GM12878 (cell line): ENCODE data around the gene ZNF581. TPM values are rescaled to one million over a fixed set of nuclear protein-coding genes. Genes with fewer than 3 reads are reported as not detected.

Experiments
- ATAC-seq: fragments of 200-7000 bp; cut with Tn5 transposase; 3 replicates; pipeline ENCODE4 v1.9.1; 2020; ENCODE audit warnings: mild to moderate bottlenecking, moderate library complexity
- BruUV-seq: library from RNA; stranded (reverse); fragments of 400-500 nt; replicated peaks from 2 replicates; lab custom pipeline; 2021; lab: Mats Ljungman, UMichigan
- CTCF ChIA-PET: fragments of 300-600 bp; sonication (Branson Sonifier 250); formaldehyde crosslinking; extraction: SDS; loops from one replicate; lab custom pipeline; 2021; ENCODE audit warnings: inconsistent platforms; lab: Yijun Ruan, JAX
- POLR2A ChIA-PET: fragments of 350-600 bp; formaldehyde crosslinking; extraction: SDS; loops from one replicate; lab custom pipeline; 2021; ENCODE audit warnings: inconsistent platforms; lab: Charles Lee
- RAD21 ChIA-PET: fragments of 300-600 bp; sonication (Branson Sonifier 250); formaldehyde crosslinking; loops from one replicate; lab custom pipeline; 2023; ENCODE audit warnings: antibody characterized with exemption; ENCODE audit not compliant: unreplicated experiment; lab: Charles Lee
- SMC1A ChIA-PET: fragments of 300-600 bp; sonication (Branson Sonifier 250); formaldehyde crosslinking; loops from one replicate; lab custom pipeline; 2023; ENCODE audit not compliant: unreplicated experiment, uncharacterized antibody; lab: Charles Lee
- DNase-seq: peaks from one replicate; pipeline ENCODE4 v3.0.0-alpha.2; 2011; ENCODE audit warnings: low read depth, low spot score
- FAIRE-seq: peaks from 3 replicates; lab custom pipeline; 2011; peaks lifted over from hg19 to GRCh38; lab: Jason Lieb, UNC
- H2AFZ ChIP-seq: 2 replicates; pipeline ENCODE4 v1.6.0; 2011; ENCODE audit warnings: low read depth, low read length, control low read depth; ENCODE audit not compliant: control insufficient read depth
- H3K27ac ChIP-seq: 2 replicates; pipeline ENCODE4 v1.5.1; 2011; ENCODE audit warnings: control low read depth; ENCODE audit not compliant: control insufficient read depth, insufficient read depth
- H3K27me3 ChIP-seq, 2 experiments: replicated peaks in 1 of 2; 2 replicates each; pipeline versions ENCODE4 v1.6.0 to v1.6.1; 2011; ENCODE audit warnings: low read length in 1 of 2; ENCODE audit not compliant: control insufficient read depth in 2 of 2, insufficient read depth in 2 of 2
- H3K36me3 ChIP-seq, 2 experiments: 2 replicates each; pipeline ENCODE4 v1.5.1; 2011; ENCODE audit warnings: low read length in 1 of 2; ENCODE audit not compliant: control insufficient read depth in 2 of 2, insufficient read depth in 2 of 2
- H3K4me1 ChIP-seq: 2 replicates; pipeline ENCODE4 v1.6.1; 2011; ENCODE audit warnings: mild to moderate bottlenecking, low read length, moderate library complexity, mixed read lengths; ENCODE audit not compliant: control insufficient read depth, insufficient read depth
- H3K4me2 ChIP-seq: 2 replicates; pipeline ENCODE4 v1.6.0; 2011; ENCODE audit warnings: control low read depth; ENCODE audit not compliant: control insufficient read depth, insufficient read depth
- H3K4me3 ChIP-seq: fragments of 200-600 bp; sonication (generic); 2 replicates; pipeline ENCODE4 v1.5.1; 2016
- H3K79me2 ChIP-seq: 2 replicates; pipeline ENCODE4 v1.6.0; 2011; ENCODE audit warnings: low read length; ENCODE audit not compliant: control insufficient read depth, insufficient read depth
- H3K9ac ChIP-seq: 2 replicates; pipeline ENCODE4 v1.8.0; 2011; ENCODE audit warnings: low read length, control low read depth, mixed read lengths; ENCODE audit not compliant: control insufficient read depth, insufficient read depth
- H3K9me3 ChIP-seq: replicated peaks from 3 replicates; pipeline ENCODE4 v1.5.1; 2011; ENCODE audit warnings: mild to moderate bottlenecking, low read length; ENCODE audit not compliant: control insufficient read depth, insufficient read depth
- H4K20me1 ChIP-seq: 2 replicates; pipeline ENCODE4 v1.6.0; 2011; ENCODE audit not compliant: control insufficient read depth, insufficient read depth
- E4F1 ChIP-seq: fragments of 450-650 bp; IDR thresholded peaks from 2 replicates; pipeline ENCODE4 v1.6.1; 2018; ENCODE audit warnings: borderline replicate concordance, mild to moderate bottlenecking; ENCODE audit not compliant: partially characterized antibody
- FOS ChIP-seq: IDR thresholded peaks from 3 replicates; pipeline ENCODE4 v1.6.1; 2011; ENCODE audit warnings: borderline replicate concordance; ENCODE audit not compliant: insufficient read length; ENCODE audit errors: extremely low read depth
- POLR2A ChIP-seq: IDR thresholded peaks from 2 replicates; pipeline ENCODE4 v1.6.1; 2011; ENCODE audit warnings: low read depth, mild to moderate bottlenecking, low read length
- ZZZ3 ChIP-seq: IDR thresholded peaks from 2 replicates; pipeline ENCODE4 v1.6.1; 2011; ENCODE audit warnings: low read depth; ENCODE audit not compliant: control insufficient read depth, insufficient read length
- WGBS: methylation state at CpG from one replicate; pipeline ENCODE4 v1.1.6; 2016; ENCODE audit warnings: low lambda C conversion rate; ENCODE audit not compliant: insufficient replicate concordance, insufficient coverage; ENCODE audit errors: missing lambda C conversion rate; 5-methylcytosine and 5-hydroxymethylcytosine counted together
- in situ Hi-C: fragments of 300-500 bp; cut with MboI; formaldehyde crosslinking; loops from 9 replicates; pipeline ENCODE4 v1.14.3; 2018; ENCODE audit warnings: mixed read lengths
- intact Hi-C: fragments of 100-400 bp; cut with micrococcal nuclease; formaldehyde crosslinking; loops from one replicate; pipeline ENCODE4 v1.14.2; 2022; ENCODE audit not compliant: unreplicated experiment
- polyA plus RNA-seq, 11 experiments: library from polyadenylated mRNA; depleted of rRNA in 4 of 11; unstranded in 6 of 11; stranded (reverse) in 5 of 11; fragments of >200 nt; fragmentation: Nextera tagmentation in 4 of 11; fragmentation: Illumina TruSeq in 1 of 11; extraction: Ambion mirVana in 4 of 11; extraction: Trizol in 1 of 11; gene quantifications; 1 replicate in 1 of 11; 2 replicates in 10 of 11; pipeline versions ENCODE4 v1.2.1 to v1.2.3, GENCODE V29; 2011 to 2016; ENCODE audit warnings: inconsistent platforms in 2 of 11, missing spikeins in 2 of 11, low read depth in 1 of 11
- total RNA-seq, 4 experiments: library from RNA; depleted of rRNA in 3 of 4; stranded (reverse); fragments of >200 nt in 3 of 4; fragmentation: Illumina TruSeq in 1 of 4; extraction: Trizol in 1 of 4; gene quantifications; 2 replicates each; pipeline versions ENCODE4 v1.2.1 to v1.2.3, GENCODE V29; 2013 to 2021

Gene ZNF581
- total and polyA plus RNA-seq, 10 of the 15 experiments (the other 5 are each of a cell fraction or from before 2014, with no cell fraction given), result 4.7 to 45.4 (median 22.2) TPM

DNA sequence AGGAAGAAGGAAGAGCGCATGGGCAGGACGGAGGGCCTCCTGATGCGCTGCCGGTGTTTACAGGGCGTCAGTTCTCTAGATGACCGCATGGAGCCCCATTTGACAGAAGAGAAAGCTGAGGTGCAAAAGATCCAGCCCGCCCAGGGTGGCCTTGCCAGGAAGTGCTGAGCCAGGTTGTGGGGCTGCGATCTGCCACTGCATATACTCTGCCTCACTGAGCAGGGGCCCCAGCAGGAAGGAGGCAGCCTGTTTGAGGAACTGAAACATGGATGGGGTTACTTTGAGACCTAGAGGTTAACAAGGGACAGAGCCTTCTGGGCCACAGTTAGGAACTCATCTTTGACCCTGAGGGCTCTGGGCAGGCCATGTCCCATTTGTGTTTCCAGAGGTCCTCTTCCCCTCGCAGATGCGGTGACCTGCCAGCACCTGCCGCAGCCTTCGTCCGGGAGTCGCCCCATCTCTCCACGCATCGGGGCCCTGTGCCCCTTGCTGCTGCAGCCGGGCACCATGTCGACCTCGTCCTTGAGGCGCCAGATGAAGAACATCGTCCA lies 34.7 kb downstream of the ZNF581 start (continued):
- TF ChIP-seq E4F1 (peak; percentile 38), FOS (no peak)
- TF ChIP-seq, all 136 proteins: peak for 63

- peaks cover 7% of the 10 kb centered on the region for H4K20me1 ChIP-seq
- peaks cover 67% of the 10 kb centered on the region for H3K79me2 ChIP-seq
- intact Hi-C loops (loop anchor here (2.0 to 5.0 kb wide), 3 partner anchors 25 to 653 kb away; partner anchors contain the start of genes U2AF2, ZNF580 and ZNF581), in situ Hi-C loops (loop anchor here (5.0 kb wide), 1 partner anchor 128 kb away; no protein-coding TSS in a partner anchor)
- ChIA-PET POLR2A (no interaction called here), RAD21 (no interaction called here), CTCF (no interaction called here), SMC1A (no interaction called here)
- DNase-seq (no peak), ATAC-seq (no peak), FAIRE-seq (no peak)
- H3K4me1 ChIP-seq, result peaks cover 29% of the 10 kb centered on the region
- peak overlapping the region; percentile 20; the same call in 1 of the 2 replicates for H3K9ac ChIP-seq
- H3K36me3 ChIP-seq, result peaks cover 18 to 19% of the 10 kb centered on the region in 2 experiments
- no peak overlapping the region for H3K4me3 ChIP-seq
- 70% methylated on average over 24 of the region's 24 CpGs for WGBS
- TF ChIP-seq ZZZ3 (no peak), POLR2A (peak; percentile 30; the same call in 1 of the 2 replicates)
- H3K27ac ChIP-seq, result peak overlapping the region; percentile 94
- no peak overlapping the region for H2AFZ ChIP-seq
- no TSS peak for BruUV-seq
- H3K4me2 ChIP-seq, result peak overlapping the region; percentile 100
- no peaks in the 10 kb centered on the region for H3K27me3 ChIP-seq
- no peaks in the 10 kb centered on the region for H3K9me3 ChIP-seq
Measured at GRCh38 chr19:55679343-55680257, 36.2 kb downstream of the ZNF581 start.
